HUES6 (cell line): ENCODE measurements around the gene ADCY1.

Source experiments
- H3K27ac ChIP-seq: 2 replicates; pipeline ENCODE4 v1.7.0; 2013; ENCODE audit warnings: low read depth, mild to moderate bottlenecking, low read length, inconsistent platforms
- H3K27me3 ChIP-seq: 2 replicates; pipeline ENCODE4 v1.6.1; 2013; ENCODE audit warnings: low read length; ENCODE audit not compliant: control insufficient read depth, insufficient read depth
- H3K36me3 ChIP-seq: 2 replicates; pipeline ENCODE4 v1.6.1; 2013; ENCODE audit warnings: low read length; ENCODE audit not compliant: control insufficient read depth, insufficient read depth
- H3K4me1 ChIP-seq: 2 replicates; pipeline ENCODE4 v1.6.1; 2013; ENCODE audit warnings: low read length; ENCODE audit not compliant: control insufficient read depth, insufficient read depth
- H3K4me3 ChIP-seq: 2 replicates; pipeline ENCODE4 v1.5.1; 2013; ENCODE audit warnings: low read depth, low read length
- H3K9ac ChIP-seq: one replicate; pipeline ENCODE4 v1.6.1; 2013; ENCODE audit warnings: mild to moderate bottlenecking, low read length
- H3K9me3 ChIP-seq: 2 replicates; pipeline ENCODE4 v1.6.1; 2013; ENCODE audit warnings: low read depth, low read length; ENCODE audit not compliant: control insufficient read depth, insufficient read depth

ADCY1 gene

GRCh38 chr7:45682836-45683555 is 108.8 kb downstream of the ADCY1 start:
- H3K4me3 ChIP-seq = no peak overlapping the region
- H3K27me3 ChIP-seq = no peaks in the 10 kb centered on the region
- H3K9ac ChIP-seq = no peak overlapping the region
- H3K27ac ChIP-seq = no peak overlapping the region
- peaks cover 2% of the 10 kb centered on the region; the same call in 1 of the 2 replicates for H3K36me3 ChIP-seq
- H3K9me3 ChIP-seq = no peaks in the 10 kb centered on the region
- H3K4me1 ChIP-seq = no peaks in the 10 kb centered on the region

GRCh38 chr7:45683556-45684148 is 109.5 kb downstream of the ADCY1 start:
- no peak overlapping the region for H3K4me3 ChIP-seq
- H3K27ac ChIP-seq = no peak overlapping the region
- H3K9ac ChIP-seq = no peak overlapping the region

GRCh38 chr7:45684910-45685618 is 110.9 kb downstream of the ADCY1 start:
- no peaks in the 10 kb centered on the region for H3K27me3 ChIP-seq
- no peaks in the 10 kb centered on the region; the same call in 1 of the 2 replicates for H3K4me1 ChIP-seq
- peaks cover 2% of the 10 kb centered on the region; the same call in 1 of the 2 replicates for H3K36me3 ChIP-seq
- no peak overlapping the region for H3K27ac ChIP-seq
- no peak overlapping the region for H3K9ac ChIP-seq
- no peaks in the 10 kb centered on the region for H3K9me3 ChIP-seq
- H3K4me3 ChIP-seq = no peak overlapping the region

More at GRCh38 chr7:45683556-45684148, 109.5 kb downstream of the ADCY1 start:
- H3K36me3 ChIP-seq = peaks cover 2% of the 10 kb centered on the region; the same call in 1 of the 2 replicates
- no peaks in the 10 kb centered on the region for H3K4me1 ChIP-seq
- H3K27me3 ChIP-seq = no peaks in the 10 kb centered on the region
- H3K9me3 ChIP-seq = no peaks in the 10 kb centered on the region

- no peak overlapping the region for H3K9ac ChIP-seq
- no peak overlapping the region for H3K27ac ChIP-seq
- no peaks in the 10 kb centered on the region for H3K9me3 ChIP-seq
- no peaks in the 10 kb centered on the region; the same call in 1 of the 2 replicates for H3K4me1 ChIP-seq
- H3K36me3 ChIP-seq = peaks cover 2% of the 10 kb centered on the region; the same call in 1 of the 2 replicates
- no peaks in the 10 kb centered on the region for H3K27me3 ChIP-seq
- H3K4me3 ChIP-seq = no peak overlapping the region
Measured at GRCh38 chr7:45685619-45686240, 111.6 kb downstream of the ADCY1 start.

- Histone ChIP-seq H3K4me1 (no peaks in the 10 kb centered on the region; the same call in 1 of the 2 replicates), H3K9ac (no peak overlapping the region), H3K27me3 (no peaks in the 10 kb centered on the region), H3K4me3 (no peak overlapping the region), H3K27ac (no peak overlapping the region), H3K36me3 (peaks cover 2% of the 10 kb centered on the region; the same call in 1 of the 2 replicates), H3K9me3 (no peaks in the 10 kb centered on the region)
Measured at GRCh38 chr7:45686441-45687184, 112.4 kb downstream of the ADCY1 start.

GRCh38 chr7:45687185-45687560 is 113.0 kb downstream of the ADCY1 start:
- Histone ChIP-seq H3K27me3 (no peaks in the 10 kb centered on the region), H3K9ac (no peak overlapping the region), H3K36me3 (peaks cover 7% of the 10 kb centered on the region; the same call in 1 of the 2 replicates), H3K4me1 (no peaks in the 10 kb centered on the region; the same call in 1 of the 2 replicates), H3K9me3 (no peaks in the 10 kb centered on the region), H3K27ac (no peak overlapping the region), H3K4me3 (no peak overlapping the region)

GRCh38 chr7:45687721-45688120 is 113.6 kb downstream of the ADCY1 start:
- Histone ChIP-seq H3K9me3 (no peaks in the 10 kb centered on the region), H3K9ac (no peak overlapping the region), H3K4me3 (no peak overlapping the region), H3K4me1 (no peaks in the 10 kb centered on the region; the same call in 1 of the 2 replicates), H3K36me3 (peaks cover 8% of the 10 kb centered on the region; the same call in 1 of the 2 replicates), H3K27ac (no peak overlapping the region), H3K27me3 (no peaks in the 10 kb centered on the region)

GRCh38 chr7:45688382-45688781 is 114.2 kb downstream of the ADCY1 start:
- Histone ChIP-seq H3K9me3 (no peaks in the 10 kb centered on the region), H3K36me3 (peaks cover 8% of the 10 kb centered on the region; the same call in 1 of the 2 replicates), H3K27me3 (no peaks in the 10 kb centered on the region), H3K9ac (no peak overlapping the region), H3K27ac (no peak overlapping the region), H3K4me3 (no peak overlapping the region), H3K4me1 (no peaks in the 10 kb centered on the region; the same call in 1 of the 2 replicates)

GRCh38 chr7:45689011-45689796 is 115.0 kb downstream of the ADCY1 start:
- Histone ChIP-seq H3K36me3 (peaks cover 8% of the 10 kb centered on the region; the same call in 1 of the 2 replicates), H3K4me3 (no peak overlapping the region), H3K9me3 (no peaks in the 10 kb centered on the region), H3K27me3 (no peaks in the 10 kb centered on the region), H3K9ac (no peak overlapping the region), H3K4me1 (no peaks in the 10 kb centered on the region; the same call in 1 of the 2 replicates), H3K27ac (no peak overlapping the region)
